Testis (tissue), 3 donors: ENCODE results near the gene ELL2. TPM values are rescaled to one million over a fixed set of nuclear protein-coding genes. Genes with fewer than 3 reads are reported as not detected.

Source experiments
- DNase-seq: peaks from one replicate; pipeline ENCODE4 v3.0.0-alpha.2; 2019
- H3K27ac ChIP-seq, 2 donors: fragments of 200-600 bp; sonication (generic); one replicate each; pipeline ENCODE4 v1.5.1; 2019
- H3K27me3 ChIP-seq: fragments of 200-600 bp; sonication (generic); one replicate; pipeline ENCODE4 v1.5.1; 2019
- H3K36me3 ChIP-seq: fragments of 200-600 bp; sonication (generic); one replicate; pipeline ENCODE4 v1.5.1; 2017; ENCODE audit warnings: low read depth; ENCODE audit errors: missing control alignments
- H3K4me1 ChIP-seq: fragments of 200-600 bp; sonication (generic); one replicate; pipeline ENCODE4 v1.5.1; 2019
- H3K4me3 ChIP-seq, 2 donors: fragments of 200-600 bp; sonication (generic); one replicate each; pipeline ENCODE4 v1.5.1; 2017 to 2019
- H3K9me3 ChIP-seq: fragments of 200-600 bp; sonication (generic); one replicate; pipeline ENCODE4 v1.5.1; 2017
- POLR2A ChIP-seq: fragments of 450-650 bp; IDR thresholded peaks from one replicate; pipeline ENCODE4 v1.6.1; 2017; ENCODE audit warnings: antibody characterized with exemption, mild to moderate bottlenecking, moderate library complexity
- WGBS, 2 donors: methylation state at CpG; one replicate each; pipeline ENCODE4 v1.1.5; 2018; 5-methylcytosine and 5-hydroxymethylcytosine counted together
- intact Hi-C: fragments of 100-400 bp; cut with DNase I; formaldehyde crosslinking; loops from one replicate; pipeline ENCODE4 v1.15.1; 2023; ENCODE audit warnings: low total_unique reads
- polyA plus RNA-seq: library from polyadenylated mRNA; stranded (reverse); fragments of 350-450 nt; fragmentation: Illumina TruSeq; extraction: RNeasy Lipid Tissue Mini Kit (QIAGEN cat#74804); gene quantifications from one replicate; pipeline ENCODE4 v1.2.3, GENCODE V29; 2014; ENCODE audit warnings: low read depth, low replicate concordance; ENCODE audit not compliant: insufficient read depth
- total RNA-seq, 2 donors: library from RNA; depleted of rRNA; stranded (reverse); fragments of >200 nt; gene quantifications; one replicate each; pipeline ENCODE4 v1.2.3, GENCODE V29; 2016
- TF ChIP-seq, protein P1 (sequence below), 3 experiments: fragments of 450-650 bp in 2 of 3; fragments of 200-600 bp in 1 of 3; sonication (generic) in 1 of 3; IDR thresholded peaks; one replicate each; pipeline ENCODE4 v1.5.1; 2016 to 2019; ENCODE audit warnings: antibody characterized with exemption in 3 of 3, mild to moderate bottlenecking in 2 of 3, moderate library complexity in 1 of 3

ELL2 gene
- total and polyA plus RNA-seq, 3 donors from 2014 or later = 32.1 to 87.3 (median 78.9) TPM

DNA sequence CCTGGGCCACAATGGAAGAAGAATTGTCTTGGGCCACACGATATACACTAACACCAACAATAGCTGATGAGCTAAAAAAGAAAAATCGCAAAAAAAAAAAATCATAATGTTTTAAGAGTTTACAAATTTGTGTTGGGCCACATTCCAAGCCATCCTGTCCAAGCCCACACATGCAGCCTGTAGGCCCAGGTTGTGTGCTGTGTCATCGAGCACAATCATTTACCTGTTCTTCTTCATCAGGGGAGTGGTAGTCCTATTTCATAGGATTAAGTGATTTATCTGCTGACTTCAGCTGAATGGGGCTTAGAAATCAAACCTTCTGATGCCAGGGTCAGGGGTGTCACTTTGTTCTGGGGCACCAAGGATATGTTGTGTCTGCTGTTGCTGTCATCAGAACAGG, 44.6 kb upstream of the ELL2 start:
- Histone ChIP-seq H3K9me3 (no peaks in the 10 kb centered on the region), H3K4me1 (no peaks in the 10 kb centered on the region), H3K36me3 (no peaks in the 10 kb centered on the region), H3K27ac (no peak overlapping the region), H3K4me3 (no peak overlapping the region), H3K27me3 (no peaks in the 10 kb centered on the region)
- WGBS, 2 donors = 87 to 89% methylated on average over 3 of the region's 3 CpGs
- no peak for TF ChIP-seq POLR2A
- TF ChIP-seq, protein P1, sequence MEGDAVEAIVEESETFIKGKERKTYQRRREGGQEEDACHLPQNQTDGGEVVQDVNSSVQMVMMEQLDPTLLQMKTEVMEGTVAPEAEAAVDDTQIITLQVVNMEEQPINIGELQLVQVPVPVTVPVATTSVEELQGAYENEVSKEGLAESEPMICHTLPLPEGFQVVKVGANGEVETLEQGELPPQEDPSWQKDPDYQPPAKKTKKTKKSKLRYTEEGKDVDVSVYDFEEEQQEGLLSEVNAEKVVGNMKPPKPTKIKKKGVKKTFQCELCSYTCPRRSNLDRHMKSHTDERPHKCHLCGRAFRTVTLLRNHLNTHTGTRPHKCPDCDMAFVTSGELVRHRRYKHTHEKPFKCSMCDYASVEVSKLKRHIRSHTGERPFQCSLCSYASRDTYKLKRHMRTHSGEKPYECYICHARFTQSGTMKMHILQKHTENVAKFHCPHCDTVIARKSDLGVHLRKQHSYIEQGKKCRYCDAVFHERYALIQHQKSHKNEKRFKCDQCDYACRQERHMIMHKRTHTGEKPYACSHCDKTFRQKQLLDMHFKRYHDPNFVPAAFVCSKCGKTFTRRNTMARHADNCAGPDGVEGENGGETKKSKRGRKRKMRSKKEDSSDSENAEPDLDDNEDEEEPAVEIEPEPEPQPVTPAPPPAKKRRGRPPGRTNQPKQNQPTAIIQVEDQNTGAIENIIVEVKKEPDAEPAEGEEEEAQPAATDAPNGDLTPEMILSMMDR (IDR thresholded peaks at IDR 0.05) = no peak
- no peak for DNase-seq
- intact Hi-C loops = no loop called here

DNA sequence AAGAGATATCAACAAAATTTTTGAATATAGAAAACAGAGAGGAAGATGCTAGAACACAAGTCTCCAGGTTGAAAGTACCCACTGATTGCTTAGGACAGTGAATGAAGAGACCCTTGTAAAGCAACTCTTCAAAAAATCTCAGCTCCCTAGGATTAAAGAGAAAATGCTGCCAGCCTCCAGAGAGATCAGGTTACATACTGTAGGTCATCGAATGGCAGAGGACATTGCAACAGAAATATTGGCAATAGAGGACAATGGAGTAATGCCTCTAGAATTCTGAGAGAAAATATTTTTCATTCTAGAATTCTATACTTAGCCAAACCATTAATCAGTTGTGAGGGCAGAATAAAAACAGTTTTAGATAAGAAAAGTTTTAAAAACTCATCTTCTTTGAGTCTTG, 43.1 kb upstream of the ELL2 start:
- intact Hi-C loops = no loop called here
- no peak for DNase-seq
- Histone ChIP-seq H3K27ac (no peak overlapping the region), H3K27me3 (no peaks in the 10 kb centered on the region), H3K9me3 (no peaks in the 10 kb centered on the region), H3K4me3 (no peak overlapping the region), H3K36me3 (no peaks in the 10 kb centered on the region), H3K4me1 (no peaks in the 10 kb centered on the region)
- TF ChIP-seq POLR2A = no peak
- TF ChIP-seq, protein P1 (IDR thresholded peaks at IDR 0.05) = no peak
- 93 to 100% methylated on average over 1 of the region's 1 CpG for WGBS, 2 donors

DNA sequence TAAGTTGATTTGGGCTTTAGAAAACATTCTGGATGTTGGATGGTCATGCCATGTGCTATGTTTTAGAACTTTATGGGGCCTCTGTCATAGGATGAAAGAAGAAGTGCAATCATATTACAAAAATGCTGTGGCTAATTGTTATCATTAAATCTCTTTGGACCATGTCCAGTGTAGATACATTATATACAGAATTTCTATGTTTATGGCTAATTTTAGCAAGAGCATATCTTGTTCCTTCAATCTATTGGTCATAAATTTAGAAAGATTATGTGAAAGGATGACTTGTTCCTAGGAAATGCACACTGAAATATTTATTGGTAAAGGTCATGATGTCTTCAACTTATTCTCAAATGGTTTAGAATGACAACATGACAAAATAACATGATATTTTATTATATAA, 42.4 kb upstream of the ELL2 start:
- H3K27ac ChIP-seq = no peak overlapping the region
- H3K4me1 ChIP-seq = no peaks in the 10 kb centered on the region
- TF ChIP-seq, protein P1 (IDR thresholded peaks at IDR 0.05) = no peak
- TF ChIP-seq POLR2A = no peak
- no peak overlapping the region for H3K4me3 ChIP-seq
- intact Hi-C loops = no loop called here
- H3K9me3 ChIP-seq = no peaks in the 10 kb centered on the region
- H3K27me3 ChIP-seq = no peaks in the 10 kb centered on the region
- no peak for DNase-seq
- H3K36me3 ChIP-seq = no peaks in the 10 kb centered on the region

DNA sequence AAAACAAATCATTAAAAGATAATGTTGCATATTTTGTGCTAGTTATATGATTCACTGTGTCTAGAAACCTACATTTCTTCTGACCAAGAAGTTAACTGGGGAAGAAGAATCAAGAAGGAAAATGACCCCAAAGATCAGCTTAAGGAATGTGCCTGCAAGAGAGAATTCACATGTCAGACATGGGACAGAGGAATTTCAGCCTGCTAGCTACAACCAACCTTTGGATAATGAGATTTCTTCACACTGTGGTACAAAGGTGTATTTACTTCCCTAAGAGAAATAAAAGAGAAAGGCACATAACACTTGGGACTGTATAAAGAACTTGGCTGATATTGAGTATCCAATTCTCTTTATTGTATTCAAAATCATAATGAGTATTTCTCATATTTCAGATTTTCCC, 39.6 kb upstream of the ELL2 start:
- no peak for DNase-seq
- H3K27me3 ChIP-seq = no peaks in the 10 kb centered on the region
- no peaks in the 10 kb centered on the region for H3K9me3 ChIP-seq
- H3K36me3 ChIP-seq = no peaks in the 10 kb centered on the region
- intact Hi-C loops = no loop called here
- H3K27ac ChIP-seq = no peak overlapping the region
- H3K4me3 ChIP-seq = no peak overlapping the region
- no peak for TF ChIP-seq POLR2A
- TF ChIP-seq, protein P1 (IDR thresholded peaks at IDR 0.05) = no peak
- H3K4me1 ChIP-seq = no peaks in the 10 kb centered on the region

DNA sequence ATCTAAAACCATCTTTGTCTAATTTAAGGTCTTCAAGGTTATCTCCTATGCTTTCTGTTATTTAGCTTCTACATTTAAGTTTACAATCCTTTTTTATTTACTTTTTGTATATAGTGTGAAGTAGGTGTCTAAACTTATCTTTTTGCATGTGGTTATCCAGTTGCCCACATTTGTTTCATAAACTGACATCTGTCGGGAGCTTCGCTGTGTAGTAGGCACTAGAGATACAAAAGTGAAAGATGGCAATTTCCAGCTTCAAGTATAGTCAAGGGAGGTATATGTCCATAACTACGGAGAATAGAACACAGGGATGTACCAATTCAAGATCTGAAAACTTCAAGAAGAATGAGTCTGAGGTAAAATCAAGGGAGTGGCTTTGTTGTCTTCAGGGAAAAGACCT, 38.7 kb upstream of the ELL2 start:
- no peaks in the 10 kb centered on the region for H3K4me1 ChIP-seq
- H3K27me3 ChIP-seq = no peaks in the 10 kb centered on the region
- DNase-seq = no peak
- intact Hi-C loops = no loop called here
- H3K4me3 ChIP-seq = no peak overlapping the region
- TF ChIP-seq, protein P1 (IDR thresholded peaks at IDR 0.05) = no peak
- TF ChIP-seq POLR2A = no peak
- no peaks in the 10 kb centered on the region for H3K9me3 ChIP-seq
- H3K27ac ChIP-seq = no peak overlapping the region
- 95% methylated on average over 3 of the region's 3 CpGs for WGBS, 2 donors
- no peaks in the 10 kb centered on the region for H3K36me3 ChIP-seq
